ENCODE results near the gene DUOXA2. TPM values are rescaled to one million over a fixed set of nuclear protein-coding genes. Genes with fewer than 3 reads are reported as not detected.

Gene DUOXA2
- polyA plus RNA-seq, 2 of the 4 experiments (the other 2 are of a cell fraction), result not detected

GRCh38 chr15:45117308-45118130 is 3.4 kb downstream of the DUOXA2 start:
- H3K4me1 ChIP-seq, result peaks cover 11% of the 10 kb centered on the region
- ATAC-seq, result peak; percentile 4 to 46; a peak in 3 of 6 replicates
- FAIRE-seq, result no peak
- H3K4me2 ChIP-seq, result peak overlapping the region; percentile 49; the same call in 2 of the 3 replicates
- H3K9me3 ChIP-seq, result no peaks in the 10 kb centered on the region
- no peak overlapping the region for H3K27ac ChIP-seq
- H3K4me3 ChIP-seq, result no peak overlapping the region
- POLR2A ChIA-PET, result interaction anchor here (0.5 kb wide), 1 partner anchor 19 kb away, joined by 5 read pairs; no protein-coding TSS in a partner anchor
- WGBS (ENCODE audit: missing lambda C conversion rate), result 70% methylated on average over 33 of the region's 33 CpGs
- DNase-seq (ENCODE audit: low read depth in 1 of 2, low spot score in 1 of 2), result no peak
- TF ChIP-seq E2F6 (IDR thresholded peaks at IDR 0.05; ENCODE audit: borderline replicate concordance, low read depth) (no peak), ELK1 (IDR thresholded peaks at IDR 0.05; ENCODE audit: low read depth, low read length) (no peak), HEYL (CRISPR knock-in tag; IDR thresholded peaks at IDR 0.05) (no peak), CHD4 (IDR thresholded peaks at IDR 0.05; ENCODE audit: borderline replicate concordance) (no peak), CBX8 (IDR thresholded peaks at IDR 0.05) (no peak), CHD2 (IDR thresholded peaks at IDR 0.05; ENCODE audit: low read length, partially characterized antibody) (no peak), EHMT2 (IDR thresholded peaks at IDR 0.05; ENCODE audit: low read depth) (no peak), ZNF302 (CRISPR knock-in tag; IDR thresholded peaks at IDR 0.05) (no peak), MAZ (IDR thresholded peaks at IDR 0.05; ENCODE audit: borderline replicate concordance, low read depth, low read length) (no peak), ZSCAN20 (CRISPR knock-in tag; IDR thresholded peaks at IDR 0.05) (no peak)
- CTCF ChIA-PET, result interaction anchor here (0.8 to 2.2 kb wide), 27 partner anchors 8 to 161 kb away, joined by 3 to 13 read pairs (median 3); partner anchors contain the start of genes DUOX1 and DUOXA1

- POLR2A ChIA-PET, result interaction anchor here (0.5 kb wide), 1 partner anchor 20 kb away, joined by 5 read pairs; no protein-coding TSS in a partner anchor
- ATAC-seq, result peak; percentile 82 to 94
- DNase-seq (ENCODE audit: low read depth in 1 of 2, low spot score in 1 of 2), result peak; percentile 75 to 85
- TF ChIP-seq NPAS2 (CRISPR knock-in tag; IDR thresholded peaks at IDR 0.05; ENCODE audit: borderline replicate concordance) (no peak), SMC3 (IDR thresholded peaks at IDR 0.05) (peak; percentile 69), RAD21 (conservative IDR thresholded peaks at IDR 0.05 in 1 of 2, IDR thresholded peaks at IDR 0.05 in 1 of 2) (peak; percentile 62 to 64), CTCF (IDR thresholded peaks at IDR 0.05) (peak; percentile 90)
- FAIRE-seq, result no peak
- CTCF ChIA-PET, result interaction anchor here (0.7 to 2.2 kb wide), 30 partner anchors 8 to 161 kb away, joined by 3 to 13 read pairs (median 3); partner anchors contain the start of genes DUOX1 and DUOXA1
- peaks cover 13% of the 10 kb centered on the region for H3K4me1 ChIP-seq
- H3K9me3 ChIP-seq, result no peaks in the 10 kb centered on the region
- WGBS (ENCODE audit: missing lambda C conversion rate), result 3% methylated on average over 8 of the region's 14 CpGs
- no peak overlapping the region for H3K4me3 ChIP-seq
- H3K27ac ChIP-seq, result no peak overlapping the region
- H3K4me2 ChIP-seq, result peak overlapping the region; percentile 49; the same call in 2 of the 3 replicates
Measured at GRCh38 chr15:45118131-45118588, 4.0 kb downstream of the DUOXA2 start.

GRCh38 chr15:45118996-45119395 is 4.9 kb downstream of the DUOXA2 start:
- no peak overlapping the region for H3K4me2 ChIP-seq
- ChIA-PET POLR2A (no interaction called here), CTCF (interaction anchor here (0.9 to 1.9 kb wide), 7 partner anchors 25 to 152 kb away, joined by 3 to 7 read pairs (median 5); no protein-coding TSS in a partner anchor)
- DNase-seq (ENCODE audit: low read depth in 1 of 2, low spot score in 1 of 2) (no peak), FAIRE-seq (no peak), ATAC-seq (no peak)
- no peak overlapping the region for H3K4me3 ChIP-seq
- H3K4me1 ChIP-seq, result peaks cover 13% of the 10 kb centered on the region
- H3K27ac ChIP-seq, result no peak overlapping the region
- WGBS (ENCODE audit: missing lambda C conversion rate), result 83% methylated on average over 3 of the region's 5 CpGs
- H3K9me3 ChIP-seq, result no peaks in the 10 kb centered on the region
- TF ChIP-seq ELK1 (IDR thresholded peaks at IDR 0.05; ENCODE audit: low read depth, low read length), result no peak
- no peak for TF ChIP-seq RAD21 (conservative IDR thresholded peaks at IDR 0.05 in 1 of 2, IDR thresholded peaks at IDR 0.05 in 1 of 2)
